Activated T-cell treated with anti-CD3 and anti-CD28 coated beads, Interleukin-2, amount 50 U/mL, for 48 hours (primary cell): ENCODE data around the gene ARFIP1.

Source experiments
- DNase-seq, 2 experiments: peaks; one replicate each; pipeline ENCODE4 v3.0.0-alpha.2; 2020

ARFIP1 gene

GRCh38 chr4:152941411-152941810, 161.7 kb downstream of the ARFIP1 start:
- DNase-seq: no peak

- DNase-seq: no peak
These were observed 162.6 kb downstream of the ARFIP1 start for GRCh38 chr4:152942346-152942745.

GRCh38 chr4:152943672-152944071, 163.9 kb downstream of the ARFIP1 start:
- no peak for DNase-seq

GRCh38 chr4:152944666-152945320, 165.0 kb downstream of the ARFIP1 start:
- DNase-seq: no peak

GRCh38 chr4:152945639-152946038, 165.9 kb downstream of the ARFIP1 start:
- DNase-seq: no peak

- DNase-seq: no peak
These were observed 166.7 kb downstream of the ARFIP1 start for GRCh38 chr4:152946446-152946845.

- no peak for DNase-seq
These were observed 167.6 kb downstream of the ARFIP1 start for GRCh38 chr4:152947311-152947710.

- DNase-seq: no peak
These were observed 170.2 kb downstream of the ARFIP1 start for GRCh38 chr4:152949930-152950329.

GRCh38 chr4:152950402-152951274, 170.9 kb downstream of the ARFIP1 start:
- no peak for DNase-seq

- DNase-seq: no peak
These were observed 171.6 kb downstream of the ARFIP1 start for GRCh38 chr4:152951348-152951747.

GRCh38 chr4:152953514-152953913, 173.8 kb downstream of the ARFIP1 start:
- no peak for DNase-seq

- no peak for DNase-seq
These were observed 175.0 kb downstream of the ARFIP1 start for GRCh38 chr4:152954741-152955140.

GRCh38 chr4:152956147-152956546, 176.4 kb downstream of the ARFIP1 start:
- DNase-seq: no peak

- DNase-seq: no peak
These were observed 177.1 kb downstream of the ARFIP1 start for GRCh38 chr4:152956650-152957436.

GRCh38 chr4:152957437-152958171, 177.8 kb downstream of the ARFIP1 start:
- DNase-seq: no peak

- no peak for DNase-seq
These were observed 179.3 kb downstream of the ARFIP1 start for GRCh38 chr4:152959080-152959479.

GRCh38 chr4:152960082-152960481, 180.3 kb downstream of the ARFIP1 start:
- DNase-seq: no peak

GRCh38 chr4:152961014-152961772, 181.4 kb downstream of the ARFIP1 start:
- no peak for DNase-seq

GRCh38 chr4:152961773-152962115, 182.0 kb downstream of the ARFIP1 start:
- DNase-seq: no peak
